HG03108 (cell line): Measurements from ENCODE around the gene SH2D7.
"Not testable (repeated sequence)": the region's sequence is repeated elsewhere in the genome, so short reads cannot be mapped to it uniquely, and the experiment has no call there.

Experiments used
- ATAC-seq: cut with Tn5 transposase; IDR thresholded peaks from one replicate; pipeline ENCODE4 v1.9.1; 2021; ENCODE audit warnings: moderate library complexity; ENCODE audit not compliant: unreplicated experiment

SH2D7 gene

DNA sequence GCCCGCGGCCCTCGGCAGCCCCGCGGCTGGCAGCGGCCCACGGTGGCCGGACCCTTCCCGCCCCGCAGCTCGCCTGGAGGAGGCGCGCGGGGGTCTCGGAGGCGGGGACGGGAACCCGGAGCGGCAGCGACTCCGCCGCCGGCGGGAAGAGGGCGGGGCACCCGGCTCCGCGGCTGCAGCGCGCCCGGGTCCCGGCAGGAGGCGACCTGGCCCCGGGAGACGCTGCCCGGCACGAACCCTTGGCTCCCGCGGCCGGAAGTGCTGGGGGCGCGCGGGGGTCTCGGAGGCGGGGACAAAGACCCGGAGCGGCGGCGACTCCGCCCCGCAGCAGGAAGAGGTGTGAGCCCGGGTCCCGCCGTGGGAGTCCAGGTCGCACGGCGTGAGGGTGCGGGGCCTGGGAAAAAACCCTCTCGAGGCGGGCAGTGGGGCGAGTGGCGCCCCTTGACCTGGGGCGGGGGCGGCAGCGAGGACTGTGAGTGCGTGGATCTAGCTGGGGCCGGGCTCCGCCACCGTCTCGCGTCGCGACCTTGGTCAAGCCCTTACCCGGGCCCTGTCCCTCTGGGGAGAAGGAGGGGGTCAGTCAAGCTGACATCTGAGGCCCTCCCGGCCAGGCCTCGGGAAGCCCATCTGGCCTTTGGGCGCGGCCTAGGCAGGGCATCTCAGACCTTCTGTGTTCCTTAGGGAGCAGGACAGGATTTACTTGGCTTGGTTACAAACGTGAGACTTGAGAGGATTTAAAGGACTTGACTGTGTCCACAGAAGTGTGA lies 39.1 kb downstream of the SH2D7 start, which contains the start of gene CIB2:
CIB2 (minus strand) TSS at position 151 of the 767 bp plus-strand sequence. CDS start 230 bp downstream, outside the sequence.
- peak; percentile 89 for ATAC-seq

DNA sequence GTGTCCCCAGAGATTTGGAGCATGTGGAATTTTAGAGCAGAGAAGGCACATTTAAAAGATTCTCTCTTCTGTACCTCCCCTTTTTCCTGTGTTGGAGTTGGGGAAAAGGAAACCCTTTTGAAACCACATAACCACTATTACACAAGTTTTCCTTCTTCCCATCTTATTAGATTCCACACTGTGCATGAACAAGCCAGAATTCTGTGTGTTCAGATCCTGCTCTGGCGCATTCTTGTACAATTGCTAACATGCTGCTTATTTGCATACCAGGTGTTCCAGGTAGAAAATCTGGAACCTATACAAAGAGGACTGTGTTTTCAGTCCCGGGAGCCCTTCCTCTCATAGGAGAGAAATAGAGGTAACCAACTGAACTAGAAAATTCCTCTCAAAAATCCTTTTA lies 41.4 kb downstream of the SH2D7 start:
- no peak for ATAC-seq

DNA sequence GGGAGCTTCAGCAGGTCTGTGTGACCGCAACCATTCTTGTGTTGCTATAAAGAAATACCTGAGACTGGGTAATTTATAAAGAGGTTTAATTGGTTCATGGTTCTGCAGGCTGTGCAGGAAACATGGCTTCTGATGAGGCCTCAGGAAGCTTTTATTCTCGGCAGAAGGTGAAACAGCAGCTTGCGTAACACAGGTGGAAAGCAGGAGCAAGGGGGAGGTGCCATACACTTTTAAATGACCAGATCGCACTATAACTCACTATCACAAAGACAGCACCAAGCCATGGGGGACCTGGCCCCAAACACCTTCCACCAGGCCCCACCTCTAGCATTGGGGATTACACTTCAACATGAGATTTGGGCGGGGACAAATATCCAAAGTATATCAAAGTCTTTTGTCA lies 47.2 kb downstream of the SH2D7 start:
- no peak for ATAC-seq

DNA sequence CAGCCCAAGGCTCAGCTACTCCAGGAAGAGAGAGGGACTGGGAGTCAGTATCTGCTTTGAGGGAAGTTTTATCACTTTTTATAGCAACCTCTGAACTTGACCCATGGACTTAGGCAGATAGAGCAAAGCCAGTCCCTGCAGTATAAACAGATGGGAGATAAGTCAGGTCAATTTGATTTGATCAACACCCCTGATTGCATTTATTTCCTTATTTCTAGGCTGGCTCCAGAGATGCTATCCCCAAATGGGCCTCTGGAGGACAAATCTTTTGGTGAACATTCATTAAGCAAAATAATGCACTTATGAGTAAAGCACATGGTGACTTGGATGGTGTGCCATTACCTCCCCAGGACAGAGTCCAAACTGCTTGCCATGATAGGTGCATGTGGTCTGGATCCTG lies 47.9 kb downstream of the SH2D7 start:
- ATAC-seq = no peak

DNA sequence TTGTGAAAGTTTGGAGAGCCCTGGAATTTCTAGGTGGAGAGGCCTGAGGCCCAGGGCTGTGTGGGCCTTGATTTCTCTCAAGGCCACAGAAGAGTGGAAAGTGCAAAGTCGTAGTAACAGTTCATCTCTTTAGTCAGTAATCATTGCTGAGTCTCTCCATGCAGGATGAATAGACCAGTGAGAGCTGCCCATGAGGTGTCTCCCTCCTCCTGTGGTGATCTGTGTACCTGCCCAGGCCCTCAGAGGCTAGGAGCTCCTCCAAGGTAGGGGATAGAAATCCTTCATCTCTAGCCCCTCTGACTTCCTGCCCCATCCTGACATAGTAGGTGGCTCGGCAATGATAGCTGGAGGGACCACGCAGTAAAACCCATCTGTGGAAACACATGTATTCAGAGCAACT lies 50.0 kb downstream of the SH2D7 start:
- ATAC-seq = no peak

DNA sequence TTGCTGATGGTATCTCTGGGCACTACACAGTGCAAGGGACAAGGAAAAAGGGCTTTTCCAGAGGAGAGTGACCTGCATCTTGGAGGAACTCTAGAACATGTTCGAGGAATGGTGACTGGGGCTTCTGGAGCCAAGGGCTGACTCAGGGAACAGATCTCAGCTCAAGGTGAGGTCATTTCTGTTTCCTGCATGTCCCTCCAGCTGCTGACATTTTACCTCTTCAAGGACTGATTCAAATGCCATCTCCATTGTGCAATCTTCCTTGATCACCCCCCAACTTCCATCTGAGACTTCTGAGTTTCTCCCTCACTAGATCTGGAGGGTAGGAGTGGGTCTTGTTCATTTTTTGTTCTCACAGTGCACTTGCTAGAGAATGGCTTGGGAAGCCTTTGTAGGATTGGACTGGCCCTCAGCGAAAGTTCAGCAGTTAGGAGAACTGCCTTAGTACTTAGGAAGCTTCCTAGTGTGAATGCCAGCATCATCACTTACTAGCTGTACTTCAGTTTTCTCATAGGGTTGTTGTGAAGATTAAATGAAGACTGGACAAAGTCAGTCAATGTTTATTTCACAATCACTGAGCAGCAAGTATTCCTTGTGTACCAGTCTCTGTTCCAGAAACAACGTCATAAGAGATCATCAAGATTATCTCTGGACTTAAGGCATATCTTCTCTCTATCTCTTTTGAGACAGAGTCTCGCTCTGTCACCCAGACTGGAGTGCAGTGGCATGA lies 54.2 kb downstream of the SH2D7 start:
- ATAC-seq = no peak

DNA sequence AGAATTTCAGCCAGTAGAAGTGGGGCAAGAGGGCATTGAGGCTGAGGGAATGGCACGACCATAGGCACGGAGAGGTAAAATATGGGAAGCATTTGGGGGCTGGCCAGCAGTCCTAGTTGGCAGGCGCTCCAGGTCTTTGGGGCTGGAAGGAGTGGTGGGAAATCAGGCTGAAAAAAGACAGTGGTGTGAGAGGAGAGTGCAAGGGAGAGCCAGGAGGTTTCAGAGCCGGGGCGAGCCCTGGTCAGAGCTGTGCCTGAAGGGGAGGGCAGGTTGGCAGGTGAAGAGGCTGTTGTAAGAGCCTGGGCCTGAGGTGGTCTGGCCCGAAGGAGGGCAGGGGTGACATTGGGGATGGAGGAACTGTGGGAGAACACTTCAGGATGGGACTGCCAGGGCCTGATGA lies 55.2 kb downstream of the SH2D7 start:
- no peak for ATAC-seq

DNA sequence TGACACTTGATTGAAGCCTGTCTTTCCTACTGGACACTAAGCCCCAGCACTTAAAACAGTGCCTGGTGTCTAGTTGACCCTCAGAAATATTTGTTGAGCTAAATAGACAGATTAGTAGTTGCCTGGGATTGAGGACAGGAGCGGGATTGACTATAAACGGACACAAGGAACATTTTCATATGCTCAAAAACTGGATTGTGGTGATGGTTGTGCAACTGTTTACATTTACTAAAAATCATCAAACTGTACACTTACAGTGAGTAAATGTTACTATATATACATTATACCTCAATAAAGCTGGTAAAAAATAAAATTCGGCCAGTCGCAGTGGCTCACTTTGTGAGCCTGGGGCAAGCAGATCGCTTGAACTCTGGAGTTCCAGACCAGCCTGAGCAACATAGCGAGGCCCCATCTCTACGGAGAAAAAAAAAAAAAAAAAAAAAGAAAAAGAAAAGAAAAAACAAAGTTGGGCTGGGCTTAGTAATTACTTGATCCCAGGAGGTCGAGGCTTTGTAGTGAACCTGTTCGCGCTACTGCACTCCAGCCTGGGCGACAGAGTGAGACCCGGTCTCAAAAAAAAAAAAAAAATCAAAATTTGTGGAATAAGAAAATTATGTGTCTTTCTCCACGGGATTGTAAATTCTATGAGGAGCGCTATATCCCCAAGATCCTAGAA lies 56.2 kb downstream of the SH2D7 start:
- no peak for ATAC-seq

DNA sequence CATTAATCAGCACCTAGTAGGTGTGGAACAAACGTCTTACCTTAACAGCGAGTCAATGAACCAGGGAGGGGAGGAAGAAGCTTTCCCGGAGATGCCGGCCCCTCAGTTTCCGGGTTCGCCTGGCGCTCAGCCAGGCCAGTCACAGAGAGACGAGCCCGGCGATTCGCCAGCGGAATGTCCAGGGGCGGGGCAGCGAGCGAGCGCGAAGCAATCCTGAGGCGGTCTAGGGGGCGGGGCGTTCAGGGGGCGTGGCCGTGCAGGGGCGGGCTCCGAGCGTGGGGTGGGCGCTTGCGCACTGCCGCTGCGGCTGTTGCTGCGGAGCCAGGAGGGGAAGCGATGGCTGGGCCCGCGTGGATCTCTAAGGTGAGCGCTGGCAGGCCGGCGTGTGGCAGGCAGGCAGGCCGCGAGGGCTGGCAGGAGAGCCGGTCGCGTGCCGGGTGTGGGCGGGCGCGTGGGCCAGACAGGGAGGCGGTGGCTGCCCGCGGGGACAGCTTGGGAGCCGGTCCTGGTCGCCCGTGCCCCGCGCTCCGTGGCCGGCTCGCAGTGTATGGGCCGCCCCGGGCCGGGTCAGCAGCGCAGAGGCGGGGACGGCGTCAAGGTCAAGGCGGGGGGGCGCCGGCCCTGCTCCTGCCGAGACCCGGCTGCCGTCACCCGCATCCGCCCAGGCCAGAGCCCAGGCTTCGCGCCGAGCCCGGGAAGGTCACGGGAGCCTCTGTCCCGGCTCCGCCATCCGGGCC lies 56.9 kb downstream of the SH2D7 start, which contains the start of gene IDH3A:
IDH3A (plus strand) TSS at position 295 of the 737 bp plus-strand sequence; CDS start at position 337, 42 bp downstream.
- peak; percentile 81 for ATAC-seq

DNA sequence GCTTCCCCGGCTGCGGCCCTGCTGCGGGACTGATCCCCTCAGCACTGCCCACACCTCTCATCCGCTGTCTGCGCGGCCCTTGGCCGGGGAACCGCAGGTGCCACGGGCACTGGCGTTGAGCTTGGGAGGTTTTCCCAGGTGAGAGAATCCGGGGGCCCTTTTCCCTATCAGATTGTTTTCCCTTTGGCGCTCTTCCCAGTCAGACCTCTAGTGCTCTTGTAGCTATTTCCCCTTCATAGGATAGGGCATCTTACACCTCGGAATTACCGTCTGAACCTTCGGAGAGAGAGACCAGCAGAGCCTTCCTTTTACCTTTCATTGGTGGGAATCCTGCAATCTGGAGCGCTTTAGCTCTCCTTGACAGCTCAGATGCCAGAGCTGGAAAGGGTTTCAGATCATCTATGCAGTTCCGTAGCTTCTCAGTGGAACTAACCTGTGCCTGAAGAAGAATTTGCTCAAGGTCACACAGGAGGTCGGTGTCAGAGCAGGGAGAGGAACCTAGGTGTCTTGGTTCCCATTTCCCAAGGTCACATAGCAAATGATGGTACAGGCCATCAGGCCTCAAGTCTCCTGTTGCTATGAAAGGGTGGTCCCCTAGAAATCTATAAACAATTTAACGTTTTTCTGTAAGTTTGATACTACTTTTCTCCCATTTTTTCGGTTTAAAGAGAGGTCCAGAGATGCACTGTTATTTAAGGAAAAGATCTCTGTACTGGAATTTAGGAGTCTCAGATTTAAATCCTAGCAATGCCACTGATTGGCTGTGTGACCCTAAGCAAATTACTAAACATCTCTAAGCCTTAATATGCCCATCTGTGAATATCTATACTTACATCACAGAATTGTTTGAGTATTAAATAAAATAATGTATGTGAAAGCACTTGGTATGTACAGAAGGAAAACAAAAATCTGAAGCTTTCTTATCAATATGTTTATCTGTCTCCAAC lies 57.7 kb downstream of the SH2D7 start:
- peak; percentile 27 for ATAC-seq

DNA sequence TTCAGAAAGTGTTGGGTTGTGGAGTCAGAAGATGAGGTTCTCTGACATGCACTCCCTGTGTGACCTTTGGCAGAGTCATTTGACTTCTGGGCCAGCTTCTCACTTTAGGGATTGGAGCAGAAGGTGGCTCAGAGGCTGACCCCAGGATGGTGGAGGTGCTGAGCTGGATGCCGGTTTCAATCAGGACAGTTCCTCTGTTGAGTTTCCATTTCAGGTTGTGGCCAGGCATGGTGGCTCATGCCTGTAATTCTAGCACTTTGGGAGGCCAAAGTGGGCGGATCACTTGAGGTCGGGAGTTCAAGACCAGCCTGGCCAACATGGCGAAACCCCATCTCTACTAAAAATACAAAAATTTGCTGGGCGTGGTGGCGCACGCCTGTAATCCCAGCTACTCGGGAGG lies 58.7 kb downstream of the SH2D7 start:
- ATAC-seq = not testable (repeated sequence)
